ENCODE data around the gene SMIM8.
"Not testable (repeated sequence)": the region's sequence is repeated elsewhere in the genome, so short reads cannot be mapped to it uniquely, and the experiment has no call there.

Gene SMIM8

GRCh38 chr6:87322304-87323212 is at the start of gene SMIM8:
Gene SMIM8, plus strand, starts transcription at chr6:87322588. Its CDS starts 14,444 bp downstream, at chr6:87337032.
- peak; percentile 86 for DNase-seq (ENCODE audit: low spot score)

- DNase-seq (ENCODE audit: low spot score), result no peak
These were observed 47.6 kb upstream of the SMIM8 start for GRCh38 chr6:87274660-87275274.

GRCh38 chr6:87276624-87277023 is 45.8 kb upstream of the SMIM8 start:
- no peak for DNase-seq (ENCODE audit: low spot score)

GRCh38 chr6:87277123-87277522 is 45.3 kb upstream of the SMIM8 start:
- no peak for DNase-seq (ENCODE audit: low spot score)

- no peak for DNase-seq (ENCODE audit: low spot score)
These were observed 43.2 kb upstream of the SMIM8 start for GRCh38 chr6:87279196-87279595.

GRCh38 chr6:87281426-87281825 is 41.0 kb upstream of the SMIM8 start:
- DNase-seq (ENCODE audit: low spot score), result no peak

- no peak for DNase-seq (ENCODE audit: low spot score)
These were observed 39.6 kb upstream of the SMIM8 start for GRCh38 chr6:87282743-87283142.

- no peak for DNase-seq (ENCODE audit: low spot score)
These were observed 38.9 kb upstream of the SMIM8 start for GRCh38 chr6:87283461-87283860.

- no peak for DNase-seq (ENCODE audit: low spot score)
These were observed 35.1 kb upstream of the SMIM8 start for GRCh38 chr6:87287251-87287650.

- DNase-seq (ENCODE audit: low spot score), result no peak
These were observed 32.8 kb upstream of the SMIM8 start for GRCh38 chr6:87289571-87289970.

GRCh38 chr6:87291883-87292282 is 30.5 kb upstream of the SMIM8 start:
- no peak for DNase-seq (ENCODE audit: low spot score)

GRCh38 chr6:87293526-87293925 is 28.9 kb upstream of the SMIM8 start:
- DNase-seq (ENCODE audit: low spot score), result no peak

GRCh38 chr6:87297119-87297518 is 25.3 kb upstream of the SMIM8 start:
- no peak for DNase-seq (ENCODE audit: low spot score)

- not testable (repeated sequence) for DNase-seq (ENCODE audit: low spot score)
These were observed 21.1 kb upstream of the SMIM8 start for GRCh38 chr6:87301277-87301676.

GRCh38 chr6:87308970-87309369 is 13.4 kb upstream of the SMIM8 start:
- no peak for DNase-seq (ENCODE audit: low spot score)

GRCh38 chr6:87312860-87313259 is 9.5 kb upstream of the SMIM8 start:
- DNase-seq (ENCODE audit: low spot score), result no peak

GRCh38 chr6:87315071-87315470 is 7.3 kb upstream of the SMIM8 start:
- no peak for DNase-seq (ENCODE audit: low spot score)

GRCh38 chr6:87319271-87319987 is 3.0 kb upstream of the SMIM8 start:
- no peak for DNase-seq (ENCODE audit: low spot score)

GRCh38 chr6:87323880-87324279 is 1.5 kb downstream of the SMIM8 start:
- DNase-seq (ENCODE audit: low spot score), result not testable (repeated sequence)

- no peak for DNase-seq (ENCODE audit: low spot score)
These were observed 8.6 kb downstream of the SMIM8 start for GRCh38 chr6:87330961-87331360.

GRCh38 chr6:87333033-87333432 is 10.6 kb downstream of the SMIM8 start:
- no peak for DNase-seq (ENCODE audit: low spot score)

GRCh38 chr6:87333591-87334181 is 11.3 kb downstream of the SMIM8 start:
- no peak for DNase-seq (ENCODE audit: low spot score)

Measured in LoVo (cell line).